ENCODE measurements around the gene PKN1. TPM values are rescaled to one million over a fixed set of nuclear protein-coding genes. Genes with fewer than 3 reads are reported as not detected.
A peak's percentile ranks its signal among the peaks of the same experiment; 100 is the strongest.

PKN1 gene
- total and polyA plus RNA-seq, 9 of the 15 experiments (the other 6 are each of a cell fraction or from before 2014, with no cell fraction given) = 0.30 to 228 (median 77.5) TPM

GRCh38 chr19:14443632-14444216 lies 10.6 kb downstream of the PKN1 start:
- BruUV-seq (replicated peaks) = no TSS peak
- no peak overlapping the region for H3K4me3 ChIP-seq
- no peaks in the 10 kb centered on the region for H3K27me3 ChIP-seq (ENCODE audit: control insufficient read depth in 2 of 2, insufficient read depth in 2 of 2, low read length in 2 of 2)
- ChIA-PET CTCF (ENCODE audit: low intra/inter-chr PET ratio) (no interaction called here), POLR2A (no interaction called here)
- no peak overlapping the region for H3K9ac ChIP-seq (ENCODE audit: insufficient read depth in 1 of 2, low read depth in 2 of 2, low read length in 2 of 2)
- no peak for ATAC-seq
- H3K9me1 ChIP-seq (ENCODE audit: control insufficient read depth, insufficient read depth, low read length) = no peaks in the 10 kb centered on the region
- H3K4me2 ChIP-seq (ENCODE audit: insufficient read depth, low read length) = no peak overlapping the region
- FAIRE-seq = no peak
- 0 out of 2 replicates have a peak, but pooled peaks cover 3% of the 10 kb centered on the region for H4K20me1 ChIP-seq (replicated peaks; ENCODE audit: control insufficient read depth, insufficient read depth, low read length)
- TF ChIP-seq EGR1 (conservative IDR thresholded peaks at IDR 0.05) (0 out of 2 replicates have a peak, but pooled peaks have one; percentile 7), MAX (CRISPR knock-in tag; IDR thresholded peaks at IDR 0.05) (peak; percentile 49; the same call in 1 of the 2 replicates), POLR2G (IDR thresholded peaks at IDR 0.05; ENCODE audit: low read depth, low read length) (peak; percentile 15; the same call in 1 of the 2 replicates), KDM1A (IDR thresholded peaks at IDR 0.05) (peak in 1 of 2 experiments; percentile 100; a peak in 2 of 4 replicates), ARID3A (IDR thresholded peaks at IDR 0.05; ENCODE audit: borderline replicate concordance, low read depth, low read length) (no peak), RBFOX2 (IDR thresholded peaks at IDR 0.05; ENCODE audit: low read depth, low read length) (0 out of 2 replicates have a peak, but pooled peaks have one; percentile 25), GMEB1 (CRISPR knock-in tag; IDR thresholded peaks at IDR 0.05) (no peak), ARID2 (IDR thresholded peaks at IDR 0.05) (peak; percentile 94; the same call in 1 of the 2 replicates), AFF1 (IDR thresholded peaks at IDR 0.05; ENCODE audit: low read depth in 1 of 2, partially characterized antibody in 2 of 2) (peak in 1 of 2 experiments; percentile 41), HES1 (IDR thresholded peaks at IDR 0.05; ENCODE audit: low read depth) (no peak)
- peaks cover 73% of the 10 kb centered on the region for H3K36me3 ChIP-seq (ENCODE audit: control insufficient read depth, insufficient read depth, low read length)
- peaks cover 29% of the 10 kb centered on the region for H3K79me2 ChIP-seq (ENCODE audit: control insufficient read depth, insufficient read depth, low read length)
- no peak overlapping the region for H3K27ac ChIP-seq (ENCODE audit: extremely low read depth, low read depth, low read length)
- H3K4me1 ChIP-seq (replicated peaks in 1 of 2; ENCODE audit: control insufficient read depth in 2 of 2, insufficient read depth in 2 of 2, low read length in 2 of 2) = peaks cover 11 to 25% of the 10 kb centered on the region in 2 experiments
- intact Hi-C loops (cut with micrococcal nuclease) = no loop called here
- no peaks in the 10 kb centered on the region; the same call in 1 of the 2 replicates for H3K9me3 ChIP-seq (replicated peaks; ENCODE audit: control insufficient read depth, insufficient read depth, low read depth, low read length)
- WGBS (ENCODE audit: insufficient coverage, low coverage, missing lambda C conversion rate) = 95% methylated on average over 14 of the region's 14 CpGs
- no peak overlapping the region for H2AFZ ChIP-seq (ENCODE audit: low read depth, low read length)
- DNase-seq (ENCODE audit: extremely low read depth in 1 of 4, low spot score in 3 of 4) = no peak
- in situ Hi-C loops (cut with MboI) = no loop called here
